ENCODE measurements around the gene CDH23. TPM values are rescaled to one million over a fixed set of nuclear protein-coding genes. Genes with fewer than 3 reads are reported as not detected.

The CDH23 gene
- polyA plus RNA-seq, 2 of the 4 experiments (the other 2 are of a cell fraction), result 1.1 to 2.3 TPM

GRCh38 chr10:71663311-71663710 is 266.6 kb downstream of the CDH23 start:
- H3K4me1 ChIP-seq, result peaks cover 10% of the 10 kb centered on the region
- ATAC-seq, result peak; percentile 27 to 78; a peak in 3 of 6 replicates
- no peaks in the 10 kb centered on the region for H3K9me3 ChIP-seq
- POLR2A ChIA-PET, result no interaction called here
- no peak for FAIRE-seq
- TF ChIP-seq ZFP36 (IDR thresholded peaks at IDR 0.05; ENCODE audit: borderline replicate concordance, partially characterized antibody), result peak; percentile 89
- TF ChIP-seq HDAC2 (IDR thresholded peaks at IDR 0.05), result no peak
- no peak for TF ChIP-seq FOSL2 (IDR thresholded peaks at IDR 0.05)
- peak; percentile 12; the same call in 1 of the 2 replicates for TF ChIP-seq FOSL2 (CRISPR knock-in tag; IDR thresholded peaks at IDR 0.05)
- TF ChIP-seq CBX8 (IDR thresholded peaks at IDR 0.05), result no peak
- no peak for TF ChIP-seq CTCF (IDR thresholded peaks at IDR 0.05)
- TF ChIP-seq, protein P1, sequence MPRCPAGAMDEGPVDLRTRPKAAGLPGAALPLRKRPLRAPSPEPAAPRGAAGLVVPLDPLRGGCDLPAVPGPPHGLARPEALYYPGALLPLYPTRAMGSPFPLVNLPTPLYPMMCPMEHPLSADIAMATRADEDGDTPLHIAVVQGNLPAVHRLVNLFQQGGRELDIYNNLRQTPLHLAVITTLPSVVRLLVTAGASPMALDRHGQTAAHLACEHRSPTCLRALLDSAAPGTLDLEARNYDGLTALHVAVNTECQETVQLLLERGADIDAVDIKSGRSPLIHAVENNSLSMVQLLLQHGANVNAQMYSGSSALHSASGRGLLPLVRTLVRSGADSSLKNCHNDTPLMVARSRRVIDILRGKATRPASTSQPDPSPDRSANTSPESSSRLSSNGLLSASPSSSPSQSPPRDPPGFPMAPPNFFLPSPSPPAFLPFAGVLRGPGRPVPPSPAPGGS (IDR thresholded peaks at IDR 0.05), result no peak
- TF ChIP-seq EHF (CRISPR knock-in tag; IDR thresholded peaks at IDR 0.05), result no peak
- TF ChIP-seq NR3C1 (IDR thresholded peaks at IDR 0.05), result no peak
- no peak for TF ChIP-seq HOXB13 (CRISPR knock-in tag; IDR thresholded peaks at IDR 0.05; ENCODE audit: low read depth)
- TF ChIP-seq ESRRA (IDR thresholded peaks at IDR 0.05; ENCODE audit: borderline replicate concordance, low read length), result no peak
- CTCF ChIA-PET, result interaction anchor here (0.6 to 1.1 kb wide), 4 partner anchors 11 to 268 kb away, joined by 3 to 4 read pairs (median 3); no protein-coding TSS in a partner anchor
- 44% methylated on average over 7 of the region's 7 CpGs for WGBS (ENCODE audit: missing lambda C conversion rate)
- 0 out of 6 replicates have a peak overlapping the region, but pooled peaks of 1 of the 2 experiments have one; percentile 2 for H3K27ac ChIP-seq
- H3K4me3 ChIP-seq, result no peak overlapping the region
- DNase-seq (ENCODE audit: low read depth in 1 of 2, low spot score in 1 of 2), result peak in 1 of 2 experiments; percentile 53
- peak overlapping the region; percentile 32; the same call in 1 of the 3 replicates for H3K4me2 ChIP-seq

- Histone ChIP-seq H3K4me1 (peaks cover 10% of the 10 kb centered on the region), H3K4me3 (no peak overlapping the region), H3K9me3 (no peaks in the 10 kb centered on the region), H3K4me2 (no peak overlapping the region), H3K27ac (no peak overlapping the region)
- POLR2A ChIA-PET, result interaction anchor here (0.7 kb wide), 1 partner anchor 156 kb away, joined by 3 read pairs; no protein-coding TSS in a partner anchor
- TF ChIP-seq HEYL (CRISPR knock-in tag; IDR thresholded peaks at IDR 0.05) (no peak), NR3C1 (IDR thresholded peaks at IDR 0.05) (no peak), REST (IDR thresholded peaks at IDR 0.05) (no peak), CEBPB (IDR thresholded peaks at IDR 0.05) (no peak), TP53 (CRISPR knock-in tag; IDR thresholded peaks at IDR 0.05) (no peak), POLR2A (IDR thresholded peaks at IDR 0.05; ENCODE audit: low read length) (no peak), EHMT2 (IDR thresholded peaks at IDR 0.05; ENCODE audit: low read depth) (no peak), CBX8 (IDR thresholded peaks at IDR 0.05) (no peak), PBX3 (IDR thresholded peaks at IDR 0.05) (no peak), TFCP2L1 (CRISPR knock-in tag; IDR thresholded peaks at IDR 0.05) (no peak), ESRRA (IDR thresholded peaks at IDR 0.05; ENCODE audit: borderline replicate concordance, low read length) (no peak), ZSCAN20 (CRISPR knock-in tag; IDR thresholded peaks at IDR 0.05) (no peak), NPAS2 (CRISPR knock-in tag; IDR thresholded peaks at IDR 0.05; ENCODE audit: borderline replicate concordance) (no peak), HOXB5 (CRISPR knock-in tag; IDR thresholded peaks at IDR 0.05) (no peak), GATA3 (IDR thresholded peaks at IDR 0.05; ENCODE audit: borderline replicate concordance) (no peak), JUNB (IDR thresholded peaks at IDR 0.05) (no peak)
- TF ChIP-seq, protein P2, sequence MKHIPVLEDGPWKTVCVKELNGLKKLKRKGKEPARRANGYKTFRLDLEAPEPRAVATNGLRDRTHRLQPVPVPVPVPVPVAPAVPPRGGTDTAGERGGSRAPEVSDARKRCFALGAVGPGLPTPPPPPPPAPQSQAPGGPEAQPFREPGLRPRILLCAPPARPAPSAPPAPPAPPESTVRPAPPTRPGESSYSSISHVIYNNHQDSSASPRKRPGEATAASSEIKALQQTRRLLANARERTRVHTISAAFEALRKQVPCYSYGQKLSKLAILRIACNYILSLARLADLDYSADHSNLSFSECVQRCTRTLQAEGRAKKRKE (CRISPR knock-in tag; IDR thresholded peaks at IDR 0.05; ENCODE audit: low read depth), result no peak
- DNase-seq (ENCODE audit: low read depth in 1 of 2, low spot score in 1 of 2), result no peak
- 89% methylated on average over 2 of the region's 2 CpGs for WGBS (ENCODE audit: missing lambda C conversion rate)
- no peak for FAIRE-seq
- CTCF ChIA-PET, result interaction anchor here (0.9 to 1.2 kb wide), 4 partner anchors 43 to 345 kb away, joined by 3 read pairs; no protein-coding TSS in a partner anchor
- no peak for ATAC-seq
These were observed 267.9 kb downstream of the CDH23 start for GRCh38 chr10:71664585-71664984.

Measured in A549 (cell line).